ENCODE measurements around the gene RAD51.

DNA sequence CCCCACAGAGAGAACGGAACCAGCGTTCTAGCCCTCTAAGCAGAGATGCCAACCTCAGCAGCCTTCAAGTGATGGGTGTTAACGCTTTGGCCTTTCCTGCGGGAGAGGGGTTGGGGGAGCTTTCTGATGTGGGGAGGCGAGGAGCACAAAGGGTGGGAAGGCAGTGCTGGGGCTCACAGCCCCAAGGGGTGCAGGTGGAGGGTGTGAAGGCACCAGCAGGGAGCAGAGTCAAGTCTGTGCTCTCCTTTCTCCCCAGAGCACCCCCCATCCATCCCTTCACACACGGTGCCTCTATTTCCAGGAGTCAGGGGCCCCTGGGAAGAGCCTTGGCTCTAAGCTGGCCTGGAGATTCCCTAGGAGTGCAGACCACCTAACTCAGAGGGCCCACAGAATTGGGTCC is 78.9 kb downstream of the RAD51 start:
- TF ChIP-seq POLR2A (IDR thresholded peaks at IDR 0.05; ENCODE audit: control extremely low read depth in 1 of 2, low read depth in 2 of 2, low read length in 2 of 2) (no peak), SIN3A (conservative IDR thresholded peaks at IDR 0.05 in 1 of 2, IDR thresholded peaks at IDR 0.05 in 1 of 2; ENCODE audit: low read depth in 1 of 2, low read length in 2 of 2) (no peak), EP300 (IDR thresholded peaks at IDR 0.05; ENCODE audit: borderline replicate concordance in 1 of 2, low read depth in 2 of 2, low read length in 2 of 2) (no peak), PHF8 (conservative IDR thresholded peaks at IDR 0.05; ENCODE audit: low read depth, low read length) (no peak), EZH2 (IDR thresholded peaks at IDR 0.05; ENCODE audit: low read depth, low read length, severe bottlenecking) (no peak)
